Liver (tissue), 9 donors: ENCODE results near the gene SEC23IP. TPM values are rescaled to one million over a fixed set of nuclear protein-coding genes. Genes with fewer than 3 reads are reported as not detected.

Experiments
- DNase-seq: peaks from one replicate; pipeline ENCODE4 v3.0.0-alpha.2; 2017; ENCODE audit warnings: low spot score
- H3K27ac ChIP-seq, 2 donors: one replicate each; pipeline ENCODE4 v1.7.0; 2013; ENCODE audit warnings: inconsistent platforms in 2 of 2, low read length in 2 of 2, control low read depth in 1 of 2, low read depth in 1 of 2, mild to moderate bottlenecking in 1 of 2
- H3K27me3 ChIP-seq, 4 donors: one replicate each; pipeline versions ENCODE4 v1.6.1 to v1.7.0; 2013; ENCODE audit warnings: low read length in 3 of 4, inconsistent platforms in 1 of 4, mild to moderate bottlenecking in 1 of 4, moderate library complexity in 1 of 4; ENCODE audit not compliant: control insufficient read depth in 4 of 4, insufficient read depth in 4 of 4
- H3K36me3 ChIP-seq, 4 donors: one replicate each; pipeline versions ENCODE4 v1.6.1 to v1.7.0; 2013; ENCODE audit warnings: low read length in 3 of 4, mild to moderate bottlenecking in 3 of 4, low read depth in 1 of 4, moderate library complexity in 1 of 4; ENCODE audit not compliant: control insufficient read depth in 4 of 4, insufficient read depth in 3 of 4
- H3K4me1 ChIP-seq, 4 donors: one replicate each; pipeline versions ENCODE4 v1.6.1 to v1.7.0; 2013; ENCODE audit warnings: low read length in 3 of 4, mild to moderate bottlenecking in 3 of 4, moderate library complexity in 1 of 4; ENCODE audit not compliant: control insufficient read depth in 4 of 4, insufficient read depth in 4 of 4
- H3K4me3 ChIP-seq, 3 donors: one replicate each; pipeline versions ENCODE4 v1.6.1 to v1.7.0; 2013; ENCODE audit warnings: low read length in 3 of 3, control low read depth in 1 of 3, low read depth in 1 of 3, mild to moderate bottlenecking in 1 of 3
- H3K9ac ChIP-seq, 2 donors: one replicate each; pipeline ENCODE4 v1.7.0; 2013; ENCODE audit warnings: low read length in 2 of 2, mild to moderate bottlenecking in 2 of 2, moderate library complexity in 2 of 2, control low read depth in 1 of 2, low read depth in 1 of 2
- H3K9me3 ChIP-seq, 4 donors: one replicate each; pipeline versions ENCODE4 v1.6.1 to v1.7.0; 2013; ENCODE audit warnings: low read length in 3 of 4; ENCODE audit not compliant: control insufficient read depth in 4 of 4
- FOXA1 ChIP-seq: IDR thresholded peaks from 2 replicates; pipeline ENCODE4 v1.6.1; 2016; ENCODE audit warnings: antibody characterized with exemption
- FOXA2 ChIP-seq: IDR thresholded peaks from 2 replicates; pipeline ENCODE4 v1.6.1; 2016; ENCODE audit warnings: antibody characterized with exemption
- GABPA ChIP-seq, 2 donors: IDR thresholded peaks in 1 of 2; conservative IDR thresholded peaks in 1 of 2; 2 replicates each; pipeline ENCODE4 v1.6.1; 2016; ENCODE audit warnings: antibody characterized with exemption in 2 of 2, mild to moderate bottlenecking in 1 of 2, moderate library complexity in 1 of 2
- HNF4G ChIP-seq: IDR thresholded peaks from 2 replicates; pipeline ENCODE4 v1.6.1; 2016; ENCODE audit warnings: antibody characterized with exemption
- JUND ChIP-seq, 2 donors: IDR thresholded peaks; 2 replicates each; pipeline ENCODE4 v1.6.1; 2016; ENCODE audit warnings: antibody characterized with exemption in 2 of 2
- NR2F2 ChIP-seq: IDR thresholded peaks from 2 replicates; pipeline ENCODE4 v1.6.1; 2016; ENCODE audit warnings: antibody characterized with exemption
- RXRA ChIP-seq, 2 donors: IDR thresholded peaks; 2 replicates each; pipeline ENCODE4 v1.6.1; 2017 to 2018; ENCODE audit warnings: antibody characterized with exemption in 2 of 2, mild to moderate bottlenecking in 1 of 2
- SP1 ChIP-seq: IDR thresholded peaks from 2 replicates; pipeline ENCODE4 v1.6.1; 2018; ENCODE audit warnings: antibody characterized with exemption, mild to moderate bottlenecking
- TAF1 ChIP-seq: conservative IDR thresholded peaks from 2 replicates; pipeline ENCODE4 v1.6.1; 2016; ENCODE audit warnings: antibody characterized with exemption, mild to moderate bottlenecking
- YY1 ChIP-seq: IDR thresholded peaks from 2 replicates; pipeline ENCODE4 v1.6.1; 2016; ENCODE audit warnings: antibody characterized with exemption, mild to moderate bottlenecking
- WGBS: extraction: QIAGEN DNeasy Blood & Tissue Kit; methylation state at CpG from one replicate; pipeline ENCODE4 v1.1.7; 2013; 5-methylcytosine and 5-hydroxymethylcytosine counted together
- polyA plus RNA-seq, 2 donors: library from polyadenylated mRNA; stranded (reverse) in 1 of 2; unstranded in 1 of 2; fragments of 200-250 nt in 1 of 2; fragments of >200 nt in 1 of 2; fragmentation: Nextera tagmentation in 1 of 2; extraction: Ambion mirVana in 1 of 2; gene quantifications; one replicate each; pipeline versions ENCODE4 v1.2.1 to v1.2.3, GENCODE V29; 2013 to 2015
- total RNA-seq, 2 donors: library from RNA; depleted of rRNA; stranded (reverse); fragments of >200 nt; gene quantifications; one replicate each; pipeline ENCODE4 v1.2.3, GENCODE V29; 2014
- TF ChIP-seq, protein P1 (sequence below): fragments of 150-350 bp; IDR thresholded peaks from 2 replicates; pipeline ENCODE4 v1.5.1; 2017; ENCODE audit warnings: improper control_type of control experiment, low read depth, low read length; ENCODE audit not compliant: missing input control
- TF ChIP-seq, protein P2 (sequence below): IDR thresholded peaks from 2 replicates; pipeline ENCODE4 v1.6.1; 2016; ENCODE audit warnings: antibody characterized with exemption
- TF ChIP-seq, protein P3 (sequence below): IDR thresholded peaks from 2 replicates; pipeline ENCODE4 v1.6.1; 2016; ENCODE audit warnings: antibody characterized with exemption
- TF ChIP-seq, protein P4 (sequence below): IDR thresholded peaks from 2 replicates; pipeline ENCODE4 v1.6.1; 2016; ENCODE audit warnings: antibody characterized with exemption, mild to moderate bottlenecking
- TF ChIP-seq, protein P5 (sequence below): IDR thresholded peaks from 2 replicates; pipeline ENCODE4 v1.6.1; 2016; ENCODE audit warnings: antibody characterized with exemption
- donor health status: healthy.
- donor health status: healthy.
- donor health status: healthy.
- donor health status: healthy.
- donor health status: healthy.

SEC23IP gene
- total and polyA plus RNA-seq, 4 donors = 10.1 to 16.0 (median 12.6) TPM

DNA sequence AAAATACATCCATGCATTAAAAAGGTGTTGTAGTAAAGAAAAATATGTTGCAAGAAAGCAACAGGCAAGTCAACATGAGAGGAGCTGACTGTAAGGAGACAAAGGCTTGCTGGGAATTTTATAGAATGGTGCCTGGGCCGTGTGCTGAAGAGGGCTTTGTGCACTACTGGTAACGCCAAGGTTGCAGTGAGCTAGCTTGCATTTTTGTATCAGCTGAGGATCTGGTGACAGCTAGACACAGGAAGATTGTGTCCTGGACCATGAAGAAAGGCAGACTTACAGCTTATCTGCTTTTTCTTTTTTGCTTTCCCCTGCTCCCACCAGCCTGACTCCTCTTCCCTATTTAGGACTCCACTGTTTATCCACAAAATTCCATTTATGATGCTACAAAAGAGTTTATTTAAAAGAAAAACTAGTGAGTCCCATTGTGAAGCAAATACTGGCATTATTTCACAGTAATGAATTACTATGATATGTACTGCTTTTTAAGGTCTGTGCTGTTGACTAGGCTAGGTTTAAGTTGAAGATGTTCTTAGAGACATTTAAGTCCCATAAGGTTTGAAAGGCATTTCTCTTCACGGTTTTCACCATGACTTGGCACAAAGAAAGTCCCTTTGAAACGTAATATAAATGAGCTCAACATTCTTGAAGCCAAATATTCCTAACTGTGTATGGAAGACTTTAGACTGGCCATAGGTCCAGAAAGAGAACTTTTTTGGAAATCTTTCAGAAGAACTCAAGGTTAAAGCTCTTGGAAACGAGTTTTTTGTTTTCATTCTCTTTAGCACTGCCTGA is 88.6 kb downstream of the SEC23IP start:
- Histone ChIP-seq H3K4me3 (no peak overlapping the region), H3K27ac (no peak overlapping the region), H3K9ac (no peak overlapping the region), H3K27me3 (no peaks in the 10 kb centered on the region), H3K36me3 (no peaks in the 10 kb centered on the region), H3K4me1 (no peaks in the 10 kb centered on the region), H3K9me3 (no peaks in the 10 kb centered on the region)
- 57% methylated on average over 5 of the region's 5 CpGs for WGBS
- TF ChIP-seq, protein P1, sequence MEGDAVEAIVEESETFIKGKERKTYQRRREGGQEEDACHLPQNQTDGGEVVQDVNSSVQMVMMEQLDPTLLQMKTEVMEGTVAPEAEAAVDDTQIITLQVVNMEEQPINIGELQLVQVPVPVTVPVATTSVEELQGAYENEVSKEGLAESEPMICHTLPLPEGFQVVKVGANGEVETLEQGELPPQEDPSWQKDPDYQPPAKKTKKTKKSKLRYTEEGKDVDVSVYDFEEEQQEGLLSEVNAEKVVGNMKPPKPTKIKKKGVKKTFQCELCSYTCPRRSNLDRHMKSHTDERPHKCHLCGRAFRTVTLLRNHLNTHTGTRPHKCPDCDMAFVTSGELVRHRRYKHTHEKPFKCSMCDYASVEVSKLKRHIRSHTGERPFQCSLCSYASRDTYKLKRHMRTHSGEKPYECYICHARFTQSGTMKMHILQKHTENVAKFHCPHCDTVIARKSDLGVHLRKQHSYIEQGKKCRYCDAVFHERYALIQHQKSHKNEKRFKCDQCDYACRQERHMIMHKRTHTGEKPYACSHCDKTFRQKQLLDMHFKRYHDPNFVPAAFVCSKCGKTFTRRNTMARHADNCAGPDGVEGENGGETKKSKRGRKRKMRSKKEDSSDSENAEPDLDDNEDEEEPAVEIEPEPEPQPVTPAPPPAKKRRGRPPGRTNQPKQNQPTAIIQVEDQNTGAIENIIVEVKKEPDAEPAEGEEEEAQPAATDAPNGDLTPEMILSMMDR = no peak
- TF ChIP-seq FOXA2 = no peak
- TF ChIP-seq, protein P2, sequence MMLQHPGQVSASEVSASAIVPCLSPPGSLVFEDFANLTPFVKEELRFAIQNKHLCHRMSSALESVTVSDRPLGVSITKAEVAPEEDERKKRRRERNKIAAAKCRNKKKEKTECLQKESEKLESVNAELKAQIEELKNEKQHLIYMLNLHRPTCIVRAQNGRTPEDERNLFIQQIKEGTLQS = no peak
- TF ChIP-seq NR2F2 = no peak
- no peak for TF ChIP-seq YY1
- no peak for DNase-seq

DNA sequence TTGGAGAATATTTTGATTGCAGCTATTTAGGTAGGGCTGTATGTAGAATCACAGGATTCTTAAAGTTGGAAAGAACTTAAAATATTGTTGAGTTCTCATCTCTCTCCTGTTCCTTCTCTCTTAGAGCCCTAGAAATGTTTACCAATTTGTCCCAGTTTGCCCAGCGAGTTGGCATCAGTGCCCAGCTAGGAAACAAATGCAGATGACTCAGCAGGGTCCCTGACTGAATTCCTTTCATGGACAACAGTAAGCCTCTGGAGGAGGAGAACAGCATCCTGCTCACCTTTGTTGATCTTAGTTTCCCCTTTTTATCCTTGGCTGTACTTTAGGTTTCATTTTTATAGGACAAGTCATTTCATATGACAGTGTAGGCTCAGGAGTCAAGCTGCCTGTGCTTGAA is 89.3 kb downstream of the SEC23IP start:
- no peaks in the 10 kb centered on the region for H3K4me1 ChIP-seq
- H3K9me3 ChIP-seq = no peaks in the 10 kb centered on the region
- H3K4me3 ChIP-seq = no peak overlapping the region
- no peaks in the 10 kb centered on the region for H3K36me3 ChIP-seq
- H3K27ac ChIP-seq = no peak overlapping the region
- 42% methylated on average over 1 of the region's 1 CpG for WGBS
- no peak for DNase-seq
- TF ChIP-seq, protein P2 = no peak
- TF ChIP-seq, protein P3, sequence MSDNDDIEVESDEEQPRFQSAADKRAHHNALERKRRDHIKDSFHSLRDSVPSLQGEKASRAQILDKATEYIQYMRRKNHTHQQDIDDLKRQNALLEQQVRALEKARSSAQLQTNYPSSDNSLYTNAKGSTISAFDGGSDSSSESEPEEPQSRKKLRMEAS = no peak
- TF ChIP-seq FOXA2 (no peak), FOXA1 (no peak), RXRA (IDR thresholded peaks at IDR 0.05) (no peak), NR2F2 (no peak), JUND (IDR thresholded peaks at IDR 0.05) (no peak), HNF4G (no peak), SP1 (no peak), GABPA (IDR thresholded peaks at IDR 0.05 in 1 of 2, conservative IDR thresholded peaks at IDR 0.05 in 1 of 2) (no peak), TAF1 (no peak)
- TF ChIP-seq, protein P4, sequence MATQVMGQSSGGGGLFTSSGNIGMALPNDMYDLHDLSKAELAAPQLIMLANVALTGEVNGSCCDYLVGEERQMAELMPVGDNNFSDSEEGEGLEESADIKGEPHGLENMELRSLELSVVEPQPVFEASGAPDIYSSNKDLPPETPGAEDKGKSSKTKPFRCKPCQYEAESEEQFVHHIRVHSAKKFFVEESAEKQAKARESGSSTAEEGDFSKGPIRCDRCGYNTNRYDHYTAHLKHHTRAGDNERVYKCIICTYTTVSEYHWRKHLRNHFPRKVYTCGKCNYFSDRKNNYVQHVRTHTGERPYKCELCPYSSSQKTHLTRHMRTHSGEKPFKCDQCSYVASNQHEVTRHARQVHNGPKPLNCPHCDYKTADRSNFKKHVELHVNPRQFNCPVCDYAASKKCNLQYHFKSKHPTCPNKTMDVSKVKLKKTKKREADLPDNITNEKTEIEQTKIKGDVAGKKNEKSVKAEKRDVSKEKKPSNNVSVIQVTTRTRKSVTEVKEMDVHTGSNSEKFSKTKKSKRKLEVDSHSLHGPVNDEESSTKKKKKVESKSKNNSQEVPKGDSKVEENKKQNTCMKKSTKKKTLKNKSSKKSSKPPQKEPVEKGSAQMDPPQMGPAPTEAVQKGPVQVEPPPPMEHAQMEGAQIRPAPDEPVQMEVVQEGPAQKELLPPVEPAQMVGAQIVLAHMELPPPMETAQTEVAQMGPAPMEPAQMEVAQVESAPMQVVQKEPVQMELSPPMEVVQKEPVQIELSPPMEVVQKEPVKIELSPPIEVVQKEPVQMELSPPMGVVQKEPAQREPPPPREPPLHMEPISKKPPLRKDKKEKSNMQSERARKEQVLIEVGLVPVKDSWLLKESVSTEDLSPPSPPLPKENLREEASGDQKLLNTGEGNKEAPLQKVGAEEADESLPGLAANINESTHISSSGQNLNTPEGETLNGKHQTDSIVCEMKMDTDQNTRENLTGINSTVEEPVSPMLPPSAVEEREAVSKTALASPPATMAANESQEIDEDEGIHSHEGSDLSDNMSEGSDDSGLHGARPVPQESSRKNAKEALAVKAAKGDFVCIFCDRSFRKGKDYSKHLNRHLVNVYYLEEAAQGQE = no peak
- TF ChIP-seq, protein P1 = no peak
- TF ChIP-seq, protein P5, sequence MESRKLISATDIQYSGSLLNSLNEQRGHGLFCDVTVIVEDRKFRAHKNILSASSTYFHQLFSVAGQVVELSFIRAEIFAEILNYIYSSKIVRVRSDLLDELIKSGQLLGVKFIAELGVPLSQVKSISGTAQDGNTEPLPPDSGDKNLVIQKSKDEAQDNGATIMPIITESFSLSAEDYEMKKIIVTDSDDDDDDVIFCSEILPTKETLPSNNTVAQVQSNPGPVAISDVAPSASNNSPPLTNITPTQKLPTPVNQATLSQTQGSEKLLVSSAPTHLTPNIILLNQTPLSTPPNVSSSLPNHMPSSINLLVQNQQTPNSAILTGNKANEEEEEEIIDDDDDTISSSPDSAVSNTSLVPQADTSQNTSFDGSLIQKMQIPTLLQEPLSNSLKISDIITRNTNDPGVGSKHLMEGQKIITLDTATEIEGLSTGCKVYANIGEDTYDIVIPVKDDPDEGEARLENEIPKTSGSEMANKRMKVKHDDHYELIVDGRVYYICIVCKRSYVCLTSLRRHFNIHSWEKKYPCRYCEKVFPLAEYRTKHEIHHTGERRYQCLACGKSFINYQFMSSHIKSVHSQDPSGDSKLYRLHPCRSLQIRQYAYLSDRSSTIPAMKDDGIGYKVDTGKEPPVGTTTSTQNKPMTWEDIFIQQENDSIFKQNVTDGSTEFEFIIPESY = no peak
- no peaks in the 10 kb centered on the region for H3K27me3 ChIP-seq
- no peak overlapping the region for H3K9ac ChIP-seq
